Left kidney (tissue), 2 donors: Measurements from ENCODE around the gene FRMD4A. TPM values are rescaled to one million over a fixed set of nuclear protein-coding genes. Genes with fewer than 3 reads are reported as not detected.

Source experiments
- DNase-seq: peaks from one replicate; pipeline ENCODE4 v3.0.0-alpha.2; 2013
- polyA plus RNA-seq: library from polyadenylated mRNA; unstranded; fragments of 120-200 nt; gene quantifications from one replicate; pipeline ENCODE4 v1.2.1, GENCODE V29; 2013; ENCODE audit not compliant: insufficient read length

The FRMD4A gene
- polyA plus RNA-seq, 1 donor, result 85.8 TPM

DNA sequence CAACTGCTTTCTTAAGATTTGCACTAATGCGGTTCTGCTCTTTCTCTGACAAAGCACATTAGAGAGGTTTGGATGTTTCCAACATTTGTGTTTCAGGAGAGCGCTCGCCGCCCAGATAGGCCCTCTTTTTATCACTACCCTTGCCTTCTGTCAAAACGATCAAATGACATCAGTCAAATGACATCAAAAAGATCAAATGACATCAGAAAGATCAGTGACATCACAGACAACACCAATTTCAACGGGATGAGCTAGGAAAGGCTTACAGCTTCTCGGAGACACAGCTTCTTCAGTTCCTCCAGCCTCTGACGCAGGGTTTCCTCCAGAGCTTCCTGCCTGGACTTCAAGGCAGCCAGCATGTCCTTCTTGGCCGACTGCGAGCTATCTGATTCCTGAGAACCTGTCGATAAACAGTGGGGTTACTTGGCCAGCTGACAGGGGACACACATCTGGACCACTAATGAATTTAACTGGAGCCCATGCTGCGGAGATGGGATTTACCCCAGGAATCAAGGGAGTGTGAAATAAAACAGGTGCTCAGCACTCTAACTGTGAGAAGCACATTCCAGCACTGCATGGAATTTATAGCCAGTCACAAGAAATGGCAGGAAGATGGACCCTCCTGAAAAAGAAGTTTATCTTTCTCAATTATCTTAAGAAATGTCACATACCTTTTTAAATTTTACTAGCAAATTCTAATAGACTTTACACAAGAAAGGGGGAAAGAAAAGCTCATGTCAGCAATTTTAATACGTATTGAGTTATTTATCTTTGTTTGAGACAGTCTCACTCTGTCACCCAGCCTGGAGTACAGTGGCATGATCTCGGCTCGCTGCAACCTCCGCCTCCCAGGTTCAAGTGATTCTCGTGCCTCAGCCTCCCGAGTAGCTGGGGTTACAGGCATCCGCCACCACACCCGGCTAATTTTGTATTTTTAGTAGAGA, 655.8 kb downstream of the FRMD4A start:
- no peak for DNase-seq

DNA sequence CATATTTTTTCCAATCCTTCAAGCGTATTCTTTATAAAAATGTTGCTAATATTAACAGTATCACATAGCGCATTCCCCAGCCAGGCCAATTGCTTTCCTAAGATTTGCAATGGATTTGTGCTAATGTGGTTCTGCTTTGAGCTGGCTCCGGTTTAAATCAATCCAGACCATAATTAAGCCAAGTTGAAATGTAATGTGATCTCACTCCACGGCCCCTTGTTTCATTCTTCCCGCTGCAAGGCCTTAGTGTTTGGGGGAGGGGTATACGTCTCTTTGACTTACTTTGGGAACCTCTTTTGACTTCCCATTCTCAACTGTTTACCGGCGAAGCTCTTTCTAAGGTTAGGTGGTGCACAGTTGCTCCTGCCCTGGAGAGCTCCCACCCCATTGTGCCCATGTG, 657.6 kb downstream of the FRMD4A start:
- peak; percentile 75 for DNase-seq

DNA sequence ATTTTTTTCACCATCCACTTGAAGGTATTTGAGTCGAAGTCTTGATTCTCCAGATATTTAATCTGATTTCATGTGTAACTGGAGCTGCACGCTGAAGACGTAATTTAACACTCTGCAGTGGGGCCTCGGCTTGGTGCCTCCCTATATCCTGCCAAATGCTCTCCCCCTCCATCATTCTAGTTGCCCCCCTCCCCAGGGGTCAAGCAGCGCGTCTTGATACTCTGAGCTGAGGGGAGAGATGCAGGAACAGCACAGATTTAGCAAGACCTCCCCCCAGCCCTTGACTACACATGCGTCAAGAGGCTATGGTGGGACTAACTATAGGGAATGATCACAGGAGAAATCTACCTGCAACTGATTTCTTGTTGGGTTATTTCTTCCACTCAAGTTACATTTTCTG, 658.2 kb downstream of the FRMD4A start:
- DNase-seq, result peak; percentile 70

DNA sequence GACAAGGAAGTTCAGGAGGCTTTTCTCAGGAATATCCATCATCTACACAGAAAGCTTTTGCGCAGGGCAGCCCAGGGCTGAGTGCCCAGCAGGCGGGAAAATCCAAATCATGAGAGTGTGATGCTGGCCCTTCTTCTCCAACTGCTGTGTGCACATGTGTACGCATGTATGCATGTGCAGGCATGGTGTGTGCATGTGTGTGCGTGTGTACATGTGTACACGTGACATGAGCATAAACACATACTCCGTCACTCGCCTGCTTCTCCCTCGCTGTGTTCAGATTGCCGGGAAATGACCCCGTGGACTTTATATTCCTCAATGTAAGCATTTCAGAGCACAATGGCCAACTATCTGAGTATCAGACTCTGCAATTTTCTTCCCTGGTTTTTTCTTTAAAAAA, 658.8 kb downstream of the FRMD4A start:
- no peak for DNase-seq

DNA sequence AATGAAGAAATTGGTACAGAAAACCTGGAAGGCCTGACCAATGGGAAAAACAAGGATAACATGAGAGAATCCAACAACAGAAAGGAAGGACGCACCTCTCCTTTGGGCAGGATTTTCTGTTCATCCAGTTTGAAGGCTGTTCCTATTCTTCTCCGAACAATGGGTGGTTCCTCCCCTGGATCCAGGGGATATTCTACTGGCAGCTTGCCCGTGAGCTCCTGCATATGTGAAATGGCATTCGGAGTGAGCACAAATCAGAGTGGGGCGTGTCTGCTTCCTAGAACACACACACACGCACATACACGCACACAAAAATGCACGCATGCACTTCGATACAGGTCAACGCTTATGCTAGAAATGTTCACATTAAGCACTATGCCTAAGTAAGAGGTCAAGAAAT, 660.4 kb downstream of the FRMD4A start:
- DNase-seq, result no peak

DNA sequence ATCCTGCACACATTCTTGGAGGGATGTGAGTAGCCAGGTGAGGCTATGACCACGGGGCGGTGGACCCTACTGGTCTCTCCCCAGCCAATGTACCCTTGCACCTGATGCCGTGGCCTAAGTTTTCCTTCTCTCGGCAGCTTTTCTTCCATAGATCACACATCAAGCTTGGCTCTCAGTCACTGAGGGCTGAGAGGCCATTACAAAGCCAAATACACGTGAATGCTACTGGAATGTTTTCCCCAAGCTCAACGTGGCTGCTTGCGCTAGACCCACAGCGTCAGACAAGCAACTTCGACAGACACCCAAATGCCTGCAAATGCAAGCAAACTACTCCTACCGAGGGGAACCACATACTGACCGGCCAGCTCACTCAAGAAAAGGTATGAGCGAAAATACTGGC, 660.8 kb downstream of the FRMD4A start:
- DNase-seq, result no peak

DNA sequence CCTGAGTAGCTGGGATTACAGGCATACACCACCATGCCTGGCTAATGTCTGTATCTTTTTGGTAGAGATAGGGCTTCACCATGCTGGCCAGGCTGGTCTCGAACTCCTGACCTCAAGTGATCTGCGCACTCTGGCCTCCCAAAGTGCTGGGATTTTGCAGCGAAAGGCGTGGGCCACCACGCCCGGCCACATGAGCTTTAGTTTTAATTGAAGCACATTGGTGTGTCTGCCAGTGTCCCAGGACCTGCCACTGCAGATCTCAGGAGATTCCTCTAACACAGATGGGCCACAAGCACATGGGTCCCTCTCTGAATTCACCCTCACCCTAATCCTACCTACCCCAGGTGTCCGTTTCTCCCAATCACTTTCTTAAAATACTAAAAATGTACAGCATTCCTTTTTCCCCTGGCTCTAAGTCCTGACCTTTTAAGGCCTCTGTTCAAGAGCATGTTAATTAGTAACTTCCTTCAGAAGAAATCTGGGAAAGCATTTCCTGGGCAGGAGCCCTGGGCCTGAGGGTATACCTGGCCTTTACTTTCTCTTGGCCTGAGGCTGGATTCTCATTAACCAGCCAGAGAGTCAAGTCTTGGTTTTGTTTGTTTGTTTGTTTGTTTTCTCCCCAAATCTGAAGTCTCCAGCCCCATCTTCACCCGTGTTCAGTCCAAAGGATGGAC, 661.4 kb downstream of the FRMD4A start:
- DNase-seq, result no peak

DNA sequence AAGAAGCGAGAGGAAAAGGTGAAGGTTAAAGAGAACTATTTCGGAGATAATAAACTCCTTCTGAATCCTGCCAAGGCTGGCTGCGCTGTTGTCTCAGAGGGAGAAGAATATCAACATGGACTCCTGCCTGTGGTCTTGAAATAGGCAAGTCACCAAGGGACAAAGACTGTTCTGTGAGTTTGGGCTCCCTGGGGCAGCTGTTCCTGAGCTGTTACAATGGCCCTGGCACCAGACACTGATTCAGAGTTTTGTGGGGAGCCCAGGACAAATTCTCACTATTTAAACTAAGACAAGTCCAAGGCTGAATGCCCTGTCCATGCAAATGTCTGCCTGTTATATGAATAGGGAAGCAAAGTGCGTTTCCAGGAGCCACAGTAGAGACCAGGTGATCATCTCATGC, 662.6 kb downstream of the FRMD4A start:
- DNase-seq, result no peak

DNA sequence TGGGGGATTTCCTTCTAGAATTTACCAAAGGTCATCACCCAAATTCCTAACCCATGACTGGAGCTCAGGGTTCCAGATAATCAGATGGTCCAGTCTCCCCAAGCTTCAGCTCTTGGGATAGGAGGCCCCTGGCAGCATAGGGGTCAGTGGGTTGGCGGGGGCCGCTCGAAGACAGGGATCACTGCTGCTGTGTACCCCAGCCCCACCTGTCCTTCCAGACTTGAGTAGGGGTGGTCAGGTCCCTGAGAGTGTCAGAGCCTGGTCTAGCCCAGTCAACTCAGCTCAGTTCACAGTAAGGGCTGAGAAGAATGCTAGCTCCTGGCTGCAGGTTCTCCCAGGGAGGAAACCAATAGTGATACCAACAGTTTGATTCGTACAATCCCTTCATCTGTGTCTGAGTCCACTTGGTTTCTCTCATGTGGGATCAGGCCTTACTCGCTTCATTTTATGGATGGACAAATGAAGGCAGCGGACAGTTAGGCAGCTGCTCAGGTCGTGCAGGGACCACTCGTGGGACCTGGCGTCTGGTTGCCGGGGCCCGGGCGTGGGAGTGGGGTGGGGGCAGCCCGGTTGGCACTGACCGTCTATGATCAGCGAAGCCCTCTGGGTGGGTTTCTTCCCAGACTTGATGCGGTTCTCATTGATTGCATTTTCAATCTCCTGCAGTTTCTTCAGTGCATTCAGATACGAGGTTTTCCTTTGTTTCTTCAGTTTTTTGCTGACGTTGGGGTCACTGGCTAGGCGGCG, 665.0 kb downstream of the FRMD4A start:
- DNase-seq, result no peak

DNA sequence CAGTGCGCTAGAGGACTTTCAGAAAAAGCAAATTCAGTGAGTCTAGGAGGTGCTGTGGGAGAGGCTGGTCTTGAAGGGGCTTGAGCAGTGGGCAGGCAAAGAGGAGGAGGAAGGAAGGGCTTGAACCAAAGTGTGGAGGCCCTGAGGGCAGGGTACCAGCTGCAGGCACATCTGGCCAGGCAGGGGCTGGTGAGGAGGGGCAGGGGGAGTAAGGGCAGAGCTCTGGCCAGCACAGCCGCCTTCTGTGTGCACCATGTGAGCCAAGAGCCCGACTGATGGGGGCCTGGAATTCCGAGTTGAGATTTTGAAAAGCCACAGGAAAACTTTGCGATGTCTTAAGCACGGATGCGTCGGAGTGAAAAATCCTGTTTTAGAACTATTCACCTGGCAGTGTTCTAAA, 669.5 kb downstream of the FRMD4A start:
- DNase-seq, result no peak

DNA sequence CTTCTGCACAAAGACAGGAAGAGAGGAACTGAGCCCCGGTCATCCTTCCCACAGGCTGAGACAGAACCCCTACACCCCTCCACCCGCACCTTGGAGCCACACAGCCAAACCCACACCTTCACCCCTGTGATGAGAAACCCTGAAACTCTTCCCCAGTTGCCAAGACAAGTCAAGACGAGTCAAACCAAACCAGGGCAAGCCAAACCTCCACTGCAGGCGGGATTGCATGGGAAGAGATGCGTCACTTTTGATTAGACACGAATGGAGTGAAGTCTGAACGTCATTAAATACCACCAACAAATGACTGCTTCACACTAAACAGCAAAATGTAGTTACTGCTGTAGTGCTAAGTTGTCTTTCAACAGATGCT, 670.2 kb downstream of the FRMD4A start:
- DNase-seq, result no peak

DNA sequence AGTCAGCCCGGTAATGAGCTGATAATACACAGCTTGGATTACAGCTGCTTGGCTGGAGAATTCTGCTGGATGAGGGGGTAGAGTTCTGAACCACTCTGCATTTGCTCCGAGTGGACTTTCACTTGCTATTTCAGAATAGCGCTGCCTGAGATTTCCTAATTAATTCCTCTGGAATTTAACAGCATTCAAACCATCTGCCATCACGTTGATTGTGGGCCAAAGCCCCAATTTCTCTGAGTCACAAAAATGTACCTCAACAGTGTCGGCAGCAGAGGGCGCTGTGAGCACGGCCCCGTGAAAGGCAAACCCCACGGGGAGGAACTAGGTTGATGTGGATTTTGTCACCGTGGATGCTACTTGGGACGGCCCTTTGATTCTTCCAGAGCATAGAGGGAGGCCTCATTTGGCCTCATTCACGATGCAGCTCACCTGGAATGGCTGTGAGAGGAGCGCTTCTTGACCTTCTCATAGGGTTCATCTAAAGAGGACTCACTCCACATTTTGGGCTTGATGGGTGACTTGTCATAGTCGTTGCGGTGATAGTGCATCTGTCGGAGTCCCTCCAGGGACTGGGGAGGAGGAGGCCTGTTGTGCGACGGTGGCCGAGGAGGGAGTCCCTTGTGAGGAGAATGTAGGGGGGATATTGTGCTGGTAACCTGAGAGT, 670.7 kb downstream of the FRMD4A start:
- DNase-seq, result peak; percentile 40

DNA sequence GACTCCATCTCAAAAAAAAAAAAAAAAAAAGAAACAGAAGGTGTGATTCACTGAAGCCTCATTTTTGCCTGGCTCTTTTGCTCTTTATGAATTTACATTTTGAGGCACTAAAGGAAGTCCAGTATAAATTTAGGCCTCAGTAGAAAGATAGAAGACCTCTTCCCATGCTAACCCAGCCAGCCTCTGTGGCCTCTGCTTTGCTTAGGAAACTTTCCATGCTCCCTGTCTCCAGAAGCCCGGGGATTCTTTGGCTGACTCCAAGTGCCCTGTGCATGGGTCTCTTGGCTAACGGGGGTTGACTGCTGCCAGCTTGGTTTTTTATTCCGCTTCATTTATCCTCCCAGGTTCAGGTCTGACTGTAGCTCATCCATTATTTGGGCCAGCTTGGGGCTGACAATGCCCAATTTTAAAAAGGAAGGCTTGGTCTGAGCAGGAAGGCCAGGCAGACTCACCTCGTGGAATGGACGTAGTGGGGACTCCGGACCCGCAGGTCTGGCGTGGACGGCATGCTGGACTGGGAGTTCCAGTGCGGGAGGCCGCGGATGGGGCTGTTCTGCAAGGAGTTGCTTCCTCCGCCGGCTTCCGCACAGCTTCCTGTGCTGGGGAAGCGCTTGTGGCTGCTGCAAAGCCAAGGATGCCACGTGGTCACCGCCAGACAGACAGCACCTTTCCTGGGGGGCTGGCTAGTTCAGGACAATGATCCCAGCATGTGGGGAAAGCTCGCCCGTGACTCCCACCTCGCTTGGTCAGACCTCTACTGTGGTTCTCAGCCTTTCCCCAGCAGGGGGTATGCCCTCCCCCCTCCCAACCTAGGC, 671.6 kb downstream of the FRMD4A start:
- no peak for DNase-seq

DNA sequence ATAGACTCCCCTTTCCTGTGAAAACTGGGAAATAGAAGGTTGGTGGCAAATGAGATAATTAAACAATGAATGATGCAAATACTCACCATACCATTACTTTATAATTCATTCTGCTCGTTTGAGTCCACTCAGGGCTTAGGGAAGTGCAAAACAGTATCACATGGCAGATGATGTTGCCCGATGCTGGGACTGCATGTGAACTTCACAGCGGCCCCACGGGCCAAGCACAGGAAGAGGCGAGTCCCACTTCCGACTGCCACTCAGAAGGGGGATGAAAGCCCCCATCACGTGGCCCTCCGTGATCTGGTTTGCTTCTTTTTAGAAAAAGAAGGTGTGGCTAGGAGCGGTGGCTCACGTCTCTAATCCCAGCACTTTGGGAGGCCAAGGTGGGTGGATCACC, 672.5 kb downstream of the FRMD4A start:
- DNase-seq, result no peak

DNA sequence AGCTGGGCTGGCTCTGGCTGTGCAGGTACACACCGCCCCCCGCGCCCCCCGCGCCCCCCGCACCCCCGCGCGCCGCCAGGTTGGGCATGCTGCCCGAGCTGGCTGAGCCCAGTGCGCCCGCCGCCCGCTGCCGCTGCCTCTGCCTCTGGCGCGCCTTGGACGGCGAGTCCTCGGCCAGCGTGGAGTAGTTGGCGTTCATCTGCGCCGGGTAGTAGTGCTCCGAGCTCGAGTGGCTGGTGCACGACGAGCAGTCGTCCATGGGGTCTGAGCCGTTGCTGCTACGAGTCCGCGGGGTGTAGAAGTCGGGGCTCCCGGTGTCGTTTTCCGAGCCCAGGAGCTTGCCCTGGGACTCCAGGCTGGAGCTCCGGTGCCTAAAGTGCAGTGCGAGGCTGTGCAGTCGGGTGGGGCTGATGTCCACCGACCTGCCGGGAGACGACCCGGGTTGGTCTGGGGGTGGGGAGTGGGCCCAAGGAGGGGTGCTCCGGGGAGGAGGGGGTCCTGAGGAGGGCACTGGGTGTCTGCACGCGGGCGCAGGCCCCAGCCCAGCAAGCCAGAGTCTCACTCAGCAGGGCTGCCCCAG, 673.5 kb downstream of the FRMD4A start:
- no peak for DNase-seq

DNA sequence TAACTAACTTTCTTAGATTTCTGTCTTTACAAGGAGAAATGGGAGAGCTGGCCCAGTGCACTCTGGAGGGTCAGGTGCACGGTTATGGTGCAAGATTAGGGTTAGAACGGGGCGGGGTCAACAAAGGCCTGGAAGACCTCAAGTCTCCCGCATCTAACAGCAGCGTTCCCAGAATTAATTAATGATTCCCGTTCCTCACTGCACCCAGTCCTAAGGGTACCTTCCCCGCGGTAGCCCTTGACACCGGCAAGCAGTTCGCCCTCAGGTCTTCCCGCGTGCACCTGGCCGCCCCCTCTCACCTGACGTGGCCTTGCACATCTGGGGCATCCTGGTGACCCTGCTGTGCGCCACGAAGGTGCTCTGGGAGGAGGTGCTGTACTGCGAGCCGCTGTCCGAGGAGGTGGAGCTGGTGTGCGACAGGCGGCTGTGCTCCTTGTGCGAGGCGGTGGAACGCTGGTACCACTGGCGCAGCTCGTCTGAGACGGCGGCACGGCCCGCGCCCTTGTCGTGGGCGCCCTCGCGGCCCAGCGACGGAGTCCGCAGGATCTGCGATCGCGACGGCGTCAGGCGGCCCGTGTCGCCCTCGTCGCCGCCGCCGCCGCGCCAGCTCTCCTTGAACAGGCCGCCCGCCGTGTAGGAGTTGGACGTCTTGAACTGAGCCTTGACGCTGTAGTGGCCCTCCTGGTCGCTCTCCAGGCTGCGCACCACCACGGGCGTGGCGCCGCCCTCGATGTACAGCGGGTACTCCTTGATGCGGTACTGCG, 674.2 kb downstream of the FRMD4A start:
- no peak for DNase-seq

DNA sequence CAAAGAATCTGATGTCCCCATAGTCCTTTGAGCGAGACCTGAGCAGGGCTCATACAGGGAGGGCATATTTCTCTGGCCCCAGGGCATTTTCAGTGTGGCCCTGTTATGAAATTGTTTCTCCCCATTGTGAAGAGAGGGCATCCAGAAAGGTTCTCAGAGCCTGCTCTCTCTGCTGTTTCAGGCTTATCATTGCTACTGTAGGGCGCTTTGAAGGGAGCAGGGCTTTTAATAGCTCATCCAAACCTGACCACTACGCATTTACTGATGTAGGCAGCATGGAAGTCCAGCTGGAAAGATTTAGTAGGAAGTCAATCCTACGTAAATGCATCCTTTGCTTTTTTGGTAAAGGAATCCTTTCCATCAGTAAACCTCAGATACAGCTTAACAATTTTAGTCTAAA, 675.9 kb downstream of the FRMD4A start:
- DNase-seq, result no peak

DNA sequence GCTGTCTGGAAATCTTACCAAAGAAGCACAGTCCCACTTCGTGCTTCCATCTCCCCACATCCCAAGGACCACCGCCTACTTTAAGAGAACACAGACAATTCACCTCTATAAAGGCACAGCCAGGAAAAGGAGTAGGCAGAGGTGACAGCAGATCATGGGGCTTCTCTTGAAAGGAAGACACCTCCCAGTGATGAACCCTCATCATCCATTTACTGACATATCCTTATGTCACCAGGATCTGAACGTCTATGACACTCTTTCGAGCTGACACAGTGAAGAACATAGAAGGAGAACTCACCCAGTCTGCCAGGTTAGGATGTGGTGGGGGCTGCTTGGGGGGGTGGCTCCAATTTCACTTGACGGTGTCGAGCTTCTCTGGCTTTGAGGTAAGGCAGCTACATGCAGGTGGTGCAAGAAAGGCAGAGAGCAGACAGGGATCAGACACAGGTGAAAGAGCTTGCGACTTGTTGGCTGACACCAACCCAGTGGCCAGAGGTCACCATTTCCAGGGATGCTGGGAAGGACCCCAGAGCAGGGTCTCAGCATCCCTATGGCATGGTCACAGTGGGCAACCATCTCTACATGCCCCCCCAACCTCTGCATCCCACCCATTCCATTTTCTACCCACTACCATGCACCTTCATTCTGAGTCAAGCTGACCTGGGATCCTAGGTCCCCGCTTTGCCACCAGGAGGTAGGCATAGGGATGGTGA, 676.5 kb downstream of the FRMD4A start:
- no peak for DNase-seq

DNA sequence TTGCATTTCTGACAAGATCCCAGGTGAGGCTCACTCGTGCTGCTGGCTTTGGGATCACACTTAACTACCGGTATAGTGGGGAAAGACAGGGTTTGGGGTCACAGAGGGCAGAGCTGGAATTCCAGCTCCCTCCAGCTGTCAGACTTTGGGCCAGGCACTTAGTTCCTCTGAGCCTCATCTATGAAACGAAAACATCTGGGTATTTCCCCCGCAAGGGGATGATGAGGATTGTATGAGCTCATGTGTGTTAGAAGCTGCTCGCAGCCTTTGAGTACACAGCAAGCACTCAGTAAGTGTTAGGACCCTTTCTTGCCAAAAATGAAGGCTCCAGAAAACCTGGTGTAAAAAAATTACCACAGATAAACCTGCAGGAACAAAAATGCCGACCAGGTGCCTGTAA, 677.9 kb downstream of the FRMD4A start:
- no peak for DNase-seq
